Measurements from ENCODE around the gene MAG. TPM values are rescaled to one million over a fixed set of nuclear protein-coding genes. Genes with fewer than 3 reads are reported as not detected.

The MAG gene
- total and polyA plus RNA-seq, 2 donors (not counting 1 experiment from before 2014, with no cell fraction given), result 0.50 TPM; not detected in 1

DNA sequence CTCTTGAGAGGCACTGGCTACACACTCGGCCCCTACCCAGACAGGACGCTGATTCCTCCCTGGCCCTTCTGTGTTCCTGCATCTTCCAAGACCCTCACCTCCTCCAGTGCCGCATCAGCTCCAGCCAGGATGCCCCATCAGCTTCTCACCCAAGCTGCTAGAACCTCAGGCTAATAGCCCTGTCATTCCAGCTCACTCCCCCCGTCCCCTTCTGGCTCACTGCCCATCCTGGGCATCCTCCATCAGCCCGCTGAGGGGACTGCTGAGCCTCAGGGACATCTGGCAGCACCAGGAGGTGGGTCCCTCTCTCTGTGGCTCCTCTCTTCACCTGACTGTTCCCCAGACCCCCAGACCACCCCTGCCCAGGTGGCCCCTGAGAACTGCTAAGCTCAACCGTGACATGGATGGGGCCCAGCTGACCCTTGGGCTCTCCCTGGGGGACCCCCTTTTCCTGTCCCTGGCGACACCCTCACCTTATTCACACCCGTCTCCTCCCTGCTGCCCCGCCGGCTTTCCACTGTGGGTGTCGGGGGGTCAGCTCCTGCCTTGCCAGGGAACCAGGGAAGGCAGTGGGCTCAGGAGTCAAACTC is 71.1 kb downstream of the MAG start:
- H3K9me3 ChIP-seq (ENCODE audit: control insufficient read depth, insufficient read depth, low read depth, low read length), result no peaks in the 10 kb centered on the region
- H4K20me1 ChIP-seq (ENCODE audit: control insufficient read depth, extremely low read depth, insufficient read depth, low read length), result no peaks in the 10 kb centered on the region
- no peaks in the 10 kb centered on the region for H3K4me1 ChIP-seq (ENCODE audit: control insufficient read depth, extremely low read depth, insufficient read depth, low read length)
- no peak overlapping the region for H2AFZ ChIP-seq (ENCODE audit: low read length)
- no peak overlapping the region for H3K4me3 ChIP-seq (replicated peaks in 1 of 4; ENCODE audit: control extremely low read depth in 1 of 4, insufficient read depth in 1 of 4, low read depth in 3 of 4, low read length in 4 of 4)
- no peak overlapping the region for H3K9ac ChIP-seq (ENCODE audit: insufficient read depth, low read length)
- no peaks in the 10 kb centered on the region for H3K79me2 ChIP-seq (ENCODE audit: control insufficient read depth, insufficient read depth, low read length)
- DNase-seq (ENCODE audit: low read depth in 2 of 2), result no peak
- no peaks in the 10 kb centered on the region for H3K27me3 ChIP-seq (ENCODE audit: control insufficient read depth, insufficient read depth, low read length)
- no peak overlapping the region for H3K27ac ChIP-seq (ENCODE audit: insufficient read depth, low read length)
- H3K4me2 ChIP-seq (ENCODE audit: extremely low read depth, insufficient read depth, low read length), result no peak overlapping the region
- no peak for TF ChIP-seq EZH2 (IDR thresholded peaks at IDR 0.05; ENCODE audit: low read length, missing control alignments)
- no peaks in the 10 kb centered on the region for H3K36me3 ChIP-seq (ENCODE audit: control insufficient read depth, insufficient read depth, low read length)

Other genes starting within 250 kb of the MAG start
- gene FXYD3, start 176.3 kb upstream of the MAG start, total RNA-seq, result not detected in 2 replicates
- 0.06 TPM in 1 of 2 replicates, not detected in the other for gene FXYD3, start 176.3 kb upstream of the MAG start, polyA plus RNA-seq
- gene LGI4, start 157.1 kb upstream of the MAG start, total RNA-seq, result 0.17 and 0.26 TPM in 2 replicates
- 0.02 and 0.19 TPM in 2 replicates for gene LGI4, start 157.1 kb upstream of the MAG start, polyA plus RNA-seq
- gene FXYD1, start 153.3 kb upstream of the MAG start, total RNA-seq, result 4.5 and 11.3 TPM in 2 replicates
- 3.6 and 7.5 TPM in 2 replicates for gene FXYD1, start 153.3 kb upstream of the MAG start, polyA plus RNA-seq
- gene FXYD7, start 148.9 kb upstream of the MAG start, total RNA-seq, result not detected in 2 replicates
- gene FXYD7, start 148.9 kb upstream of the MAG start, polyA plus RNA-seq, result not detected in 2 replicates
- gene FXYD5, start 137.4 kb upstream of the MAG start, total RNA-seq, result 10.5 and 19.8 TPM in 2 replicates
- gene FXYD5, start 137.4 kb upstream of the MAG start, polyA plus RNA-seq, result 100 and 187 TPM in 2 replicates
- not detected in 2 replicates for gene FAM187B, start 63.4 kb upstream of the MAG start, total RNA-seq
- not detected in 2 replicates for gene FAM187B, start 63.4 kb upstream of the MAG start, polyA plus RNA-seq
- gene LSR, start 43.2 kb upstream of the MAG start, total RNA-seq, result 0.26 and 0.33 TPM in 2 replicates
- gene LSR, start 43.2 kb upstream of the MAG start, polyA plus RNA-seq, result 0.29 and 0.31 TPM in 2 replicates
- 42.1 and 53.8 TPM in 2 replicates for gene USF2, start 23.2 kb upstream of the MAG start, total RNA-seq
- gene USF2, start 23.2 kb upstream of the MAG start, polyA plus RNA-seq, result 74.9 and 105 TPM in 2 replicates
- not detected in 2 replicates for gene HAMP, start 9.6 kb upstream of the MAG start, total RNA-seq
- gene HAMP, start 9.6 kb upstream of the MAG start, polyA plus RNA-seq, result not detected in 2 replicates
- 1.2 TPM in 1 of 2 replicates, not detected in the other for gene CD22, start 37.0 kb downstream of the MAG start, total RNA-seq
- 0.15 and 0.95 TPM in 2 replicates for gene CD22, start 37.0 kb downstream of the MAG start, polyA plus RNA-seq
- not detected in 2 replicates for gene FFAR1, start 55.7 kb downstream of the MAG start, total RNA-seq
- gene FFAR1, start 55.7 kb downstream of the MAG start, polyA plus RNA-seq, result not detected in 2 replicates
- not detected in 2 replicates for gene FFAR3, start 66.3 kb downstream of the MAG start, total RNA-seq
- not detected in 2 replicates for gene FFAR3, start 66.3 kb downstream of the MAG start, polyA plus RNA-seq
- not detected in 2 replicates for gene GPR42, start 78.9 kb downstream of the MAG start, total RNA-seq
- not detected in 2 replicates for gene GPR42, start 78.9 kb downstream of the MAG start, polyA plus RNA-seq
- gene FFAR2, start 156.1 kb downstream of the MAG start, total RNA-seq, result not detected in 2 replicates
- not detected in 2 replicates for gene FFAR2, start 156.1 kb downstream of the MAG start, polyA plus RNA-seq
- not detected in 2 replicates for gene KRTDAP, start 198.3 kb downstream of the MAG start, total RNA-seq
- gene KRTDAP, start 198.3 kb downstream of the MAG start, polyA plus RNA-seq, result not detected in 2 replicates
- 14.2 and 29.3 TPM in 2 replicates for gene DMKN, start 221.5 kb downstream of the MAG start, total RNA-seq
- 2.1 and 2.8 TPM in 2 replicates for gene DMKN, start 221.5 kb downstream of the MAG start, polyA plus RNA-seq
- 4.1 and 9.0 TPM in 2 replicates for gene SBSN, start 236.2 kb downstream of the MAG start, total RNA-seq
- 1.6 TPM in 2 replicates for gene SBSN, start 236.2 kb downstream of the MAG start, polyA plus RNA-seq
- not detected in 2 replicates for gene GAPDHS, start 241.3 kb downstream of the MAG start, total RNA-seq
- not detected in 2 replicates for gene GAPDHS, start 241.3 kb downstream of the MAG start, polyA plus RNA-seq

Measured in fibroblast of lung (primary cell).